LNCaP clone FGC (cell line): ENCODE results near the gene ASB10.

Experiments
- DNase-seq: peaks from one replicate; pipeline ENCODE4 v3.0.0-alpha.2; 2011; ENCODE audit warnings: low read depth
- H3K4me3 ChIP-seq: 2 replicates; pipeline ENCODE4 v1.5.1; 2011; ENCODE audit warnings: mild to moderate bottlenecking, low read depth, low read length, control low read depth
- TF ChIP-seq, protein P1 (sequence below): IDR thresholded peaks from 2 replicates; pipeline ENCODE4 v1.5.1; 2012; ENCODE audit warnings: mild to moderate bottlenecking; ENCODE audit not compliant: control insufficient read depth, insufficient read depth; ENCODE audit errors: extremely low read depth

The ASB10 gene

GRCh38 chr7:151179287-151179860 is 7.7 kb downstream of the ASB10 start:
- no peak for DNase-seq
- TF ChIP-seq, protein P1, sequence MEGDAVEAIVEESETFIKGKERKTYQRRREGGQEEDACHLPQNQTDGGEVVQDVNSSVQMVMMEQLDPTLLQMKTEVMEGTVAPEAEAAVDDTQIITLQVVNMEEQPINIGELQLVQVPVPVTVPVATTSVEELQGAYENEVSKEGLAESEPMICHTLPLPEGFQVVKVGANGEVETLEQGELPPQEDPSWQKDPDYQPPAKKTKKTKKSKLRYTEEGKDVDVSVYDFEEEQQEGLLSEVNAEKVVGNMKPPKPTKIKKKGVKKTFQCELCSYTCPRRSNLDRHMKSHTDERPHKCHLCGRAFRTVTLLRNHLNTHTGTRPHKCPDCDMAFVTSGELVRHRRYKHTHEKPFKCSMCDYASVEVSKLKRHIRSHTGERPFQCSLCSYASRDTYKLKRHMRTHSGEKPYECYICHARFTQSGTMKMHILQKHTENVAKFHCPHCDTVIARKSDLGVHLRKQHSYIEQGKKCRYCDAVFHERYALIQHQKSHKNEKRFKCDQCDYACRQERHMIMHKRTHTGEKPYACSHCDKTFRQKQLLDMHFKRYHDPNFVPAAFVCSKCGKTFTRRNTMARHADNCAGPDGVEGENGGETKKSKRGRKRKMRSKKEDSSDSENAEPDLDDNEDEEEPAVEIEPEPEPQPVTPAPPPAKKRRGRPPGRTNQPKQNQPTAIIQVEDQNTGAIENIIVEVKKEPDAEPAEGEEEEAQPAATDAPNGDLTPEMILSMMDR: no peak

DNA sequence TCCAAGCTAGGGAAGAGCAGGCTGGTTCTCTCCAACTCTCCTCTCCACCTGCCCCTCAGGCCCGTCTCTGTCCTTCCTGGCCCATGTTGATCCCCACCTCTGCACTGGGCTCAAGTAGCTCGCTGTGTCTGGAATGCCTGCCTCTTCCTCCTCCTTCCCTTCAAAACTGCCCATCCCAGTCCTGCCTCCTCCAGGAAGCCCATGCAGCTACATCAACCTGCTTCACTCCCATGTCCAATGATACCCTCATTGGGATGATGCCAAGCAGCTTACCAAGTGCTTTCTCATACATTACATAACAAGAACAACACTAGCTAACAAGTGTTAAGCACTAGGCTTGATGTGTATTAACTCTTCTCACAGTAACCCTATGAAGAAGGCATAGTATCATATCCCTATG is 8.2 kb downstream of the ASB10 start:
- H3K4me3 ChIP-seq: no peak overlapping the region
- TF ChIP-seq, protein P1: no peak
- no peak for DNase-seq

More at GRCh38 chr7:151179287-151179860, 7.7 kb downstream of the ASB10 start:
- no peak overlapping the region for H3K4me3 ChIP-seq

- TF ChIP-seq, protein P1: no peak
- no peak for DNase-seq
- no peak overlapping the region for H3K4me3 ChIP-seq
Measured at GRCh38 chr7:151178236-151178635, 8.8 kb downstream of the ASB10 start.

GRCh38 chr7:151177310-151177709 is 9.7 kb downstream of the ASB10 start:
- DNase-seq: no peak
- no peak overlapping the region for H3K4me3 ChIP-seq
- TF ChIP-seq, protein P1: no peak

- DNase-seq: no peak
- TF ChIP-seq, protein P1: no peak
- H3K4me3 ChIP-seq: no peak overlapping the region
Measured at GRCh38 chr7:151176401-151176800, 10.6 kb downstream of the ASB10 start.

DNA sequence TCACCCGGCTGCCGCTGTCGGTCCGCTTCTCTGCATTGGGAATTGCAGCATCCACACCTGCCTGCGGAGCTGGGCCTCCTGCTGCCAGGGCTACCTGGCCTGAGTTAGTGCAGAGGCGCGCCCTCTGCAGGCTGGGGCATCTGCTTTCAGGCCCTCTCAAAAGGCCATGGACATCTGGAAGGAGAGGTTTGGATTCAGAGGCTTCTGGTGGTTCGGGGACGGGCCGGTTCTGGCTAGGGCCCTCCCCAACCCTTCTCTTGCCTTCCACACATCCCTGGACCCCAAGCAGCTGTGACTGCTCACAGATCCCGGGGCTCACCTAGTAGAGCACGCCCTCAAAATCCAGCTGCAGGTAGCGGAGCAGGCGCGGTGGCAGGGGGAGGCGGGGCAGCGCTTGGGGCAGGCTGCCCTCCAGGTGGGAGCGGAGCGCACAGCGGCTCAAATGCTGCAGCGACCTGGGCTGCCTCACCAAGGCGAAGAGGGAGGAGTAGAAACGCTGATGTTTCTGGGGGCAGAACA is 11.2 kb downstream of the ASB10 start:
- no peak overlapping the region for H3K4me3 ChIP-seq
- TF ChIP-seq, protein P1: peak; percentile 2; the same call in 1 of the 2 replicates
- no peak for DNase-seq
